Thoracic aorta (tissue), 2 donors: ENCODE measurements around the gene C16orf96. TPM values are rescaled to one million over a fixed set of nuclear protein-coding genes. Genes with fewer than 3 reads are reported as not detected.

ENCODE experiments used
- ATAC-seq: fragments of 150-250 bp; one replicate; pipeline ENCODE4 v1.8.0; 2017; ENCODE audit warnings: low read depth; ENCODE audit not compliant: insufficient number of reproducible peaks, low FRiP score
- DNase-seq: peaks from one replicate; pipeline ENCODE4 v3.0.0-alpha.2; 2020; ENCODE audit warnings: low spot score
- H3K27ac ChIP-seq, 2 donors: fragments of 200-600 bp; sonication (generic); 1 replicate in 1 of 2; 2 replicates in 1 of 2; pipeline ENCODE4 v1.5.1; 2016; ENCODE audit warnings: mild to moderate bottlenecking in 2 of 2, moderate library complexity in 2 of 2
- H3K27me3 ChIP-seq: fragments of 200-600 bp; sonication (generic); replicated peaks from 2 replicates; pipeline ENCODE4 v1.6.0; 2016; ENCODE audit warnings: mild to moderate bottlenecking; ENCODE audit not compliant: insufficient read depth
- H3K36me3 ChIP-seq: fragments of 200-600 bp; sonication (generic); one replicate; pipeline ENCODE4 v1.5.1; 2016
- H3K4me1 ChIP-seq, 2 donors: fragments of 200-600 bp; sonication (generic); 1 replicate in 1 of 2; 2 replicates in 1 of 2; pipeline versions ENCODE4 v1.5.1 to v1.6.0; 2016; ENCODE audit warnings: low read depth in 2 of 2, mild to moderate bottlenecking in 1 of 2; ENCODE audit not compliant: control insufficient read depth in 1 of 2
- H3K4me3 ChIP-seq: fragments of 200-600 bp; sonication (generic); 2 replicates; pipeline ENCODE4 v1.5.1; 2016; ENCODE audit warnings: mild to moderate bottlenecking
- H3K9me3 ChIP-seq: fragments of 200-600 bp; sonication (generic); 2 replicates; pipeline ENCODE4 v1.5.1; 2016
- CTCF ChIP-seq: fragments of 200-600 bp; sonication (generic); IDR thresholded peaks from one replicate; pipeline ENCODE4 v1.5.1; 2019; ENCODE audit warnings: antibody characterized with exemption
- total RNA-seq, 2 donors: library from RNA; depleted of rRNA; stranded (reverse); fragments of >200 nt; gene quantifications; one replicate each; pipeline versions ENCODE4 v1.1.0 to v1.2.3, GENCODE V29; 2016

Gene C16orf96
- total RNA-seq, 2 donors from 2014 or later = not detected

- H3K4me1 ChIP-seq = peaks cover 7 to 19% of the 10 kb centered on the region in 2 donors
- no peaks in the 10 kb centered on the region for H3K36me3 ChIP-seq
- TF ChIP-seq CTCF = no peak
- H3K4me3 ChIP-seq = no peak overlapping the region
- DNase-seq (no peak), ATAC-seq (no peak)
- no peaks in the 10 kb centered on the region for H3K9me3 ChIP-seq
- H3K27me3 ChIP-seq = no peaks in the 10 kb centered on the region
- H3K27ac ChIP-seq = no peak overlapping the region
Measured at GRCh38 chr16:4520913-4521312, 35.2 kb upstream of the C16orf96 start.

- Histone ChIP-seq H3K27me3 (no peaks in the 10 kb centered on the region), H3K4me1 (peaks cover 5 to 16% of the 10 kb centered on the region in 2 donors), H3K4me3 (no peak overlapping the region), H3K27ac (peak overlapping the region in 1 of 2 donors; percentile 1), H3K36me3 (no peaks in the 10 kb centered on the region), H3K9me3 (no peaks in the 10 kb centered on the region)
- no peak for ATAC-seq
- DNase-seq = no peak
- TF ChIP-seq CTCF = no peak
Measured at GRCh38 chr16:4522051-4522581, 34.0 kb upstream of the C16orf96 start.

GRCh38 chr16:4523686-4524085 is 32.5 kb upstream of the C16orf96 start:
- DNase-seq (no peak), ATAC-seq (no peak)
- Histone ChIP-seq H3K9me3 (no peaks in the 10 kb centered on the region), H3K36me3 (no peaks in the 10 kb centered on the region), H3K27me3 (no peaks in the 10 kb centered on the region), H3K27ac (no peak overlapping the region), H3K4me3 (no peak overlapping the region), H3K4me1 (peaks cover 5 to 16% of the 10 kb centered on the region in 2 donors)
- no peak for TF ChIP-seq CTCF

GRCh38 chr16:4524571-4524970 is 31.6 kb upstream of the C16orf96 start:
- no peaks in the 10 kb centered on the region for H3K36me3 ChIP-seq
- peaks cover 12 to 24% of the 10 kb centered on the region in 2 donors for H3K4me1 ChIP-seq
- H3K9me3 ChIP-seq = no peaks in the 10 kb centered on the region
- H3K4me3 ChIP-seq = no peak overlapping the region
- no peak for DNase-seq
- ATAC-seq = no peak
- TF ChIP-seq CTCF = no peak
- H3K27ac ChIP-seq = no peak overlapping the region
- no peaks in the 10 kb centered on the region for H3K27me3 ChIP-seq

GRCh38 chr16:4525069-4525468 is 31.1 kb upstream of the C16orf96 start:
- Histone ChIP-seq H3K4me1 (peaks cover 12 to 28% of the 10 kb centered on the region in 2 donors), H3K27ac (no peak overlapping the region), H3K36me3 (no peaks in the 10 kb centered on the region), H3K4me3 (no peak overlapping the region), H3K27me3 (no peaks in the 10 kb centered on the region), H3K9me3 (no peaks in the 10 kb centered on the region)
- no peak for TF ChIP-seq CTCF
- DNase-seq (no peak), ATAC-seq (no peak)
